ENCODE results near the gene NRXN2.
"Not testable (repeated sequence)": the region's sequence is repeated elsewhere in the genome, so short reads cannot be mapped to it uniquely, and the experiment has no call there.

Gene NRXN2

GRCh38 chr11:64581057-64581523, 141.9 kb downstream of the NRXN2 start:
- DNase-seq = no peak

- DNase-seq = no peak
Observed at GRCh38 chr11:64580412-64580811, 142.6 kb downstream of the NRXN2 start.

GRCh38 chr11:64577202-64577601, 145.8 kb downstream of the NRXN2 start:
- no peak for DNase-seq

- no peak for DNase-seq
Observed at GRCh38 chr11:64572143-64572542, 150.9 kb downstream of the NRXN2 start.

- DNase-seq = no peak
Observed at GRCh38 chr11:64571410-64572091, 151.4 kb downstream of the NRXN2 start.

GRCh38 chr11:64571050-64571409, 152.0 kb downstream of the NRXN2 start:
- DNase-seq = no peak

GRCh38 chr11:64570341-64570740, 152.7 kb downstream of the NRXN2 start:
- DNase-seq = no peak

- DNase-seq = no peak
Observed at GRCh38 chr11:64569300-64569970, 153.6 kb downstream of the NRXN2 start.

GRCh38 chr11:64568584-64569140, 154.3 kb downstream of the NRXN2 start:
- no peak for DNase-seq

GRCh38 chr11:64568041-64568571, 154.9 kb downstream of the NRXN2 start:
- no peak for DNase-seq

GRCh38 chr11:64566915-64567891, 155.8 kb downstream of the NRXN2 start:
- no peak for DNase-seq

- no peak for DNase-seq
Observed at GRCh38 chr11:64566042-64566914, 156.7 kb downstream of the NRXN2 start.

- no peak for DNase-seq
Observed at GRCh38 chr11:64564947-64565889, 157.8 kb downstream of the NRXN2 start.

GRCh38 chr11:64564419-64564818, 158.6 kb downstream of the NRXN2 start:
- DNase-seq = no peak

GRCh38 chr11:64563966-64564365, 159.0 kb downstream of the NRXN2 start:
- no peak for DNase-seq

GRCh38 chr11:64562723-64563351, 160.2 kb downstream of the NRXN2 start:
- DNase-seq = no peak

- DNase-seq = no peak
Observed at GRCh38 chr11:64561984-64562722, 160.8 kb downstream of the NRXN2 start.

GRCh38 chr11:64561429-64561828, 161.6 kb downstream of the NRXN2 start:
- DNase-seq = not testable (repeated sequence)

GRCh38 chr11:64560941-64561340, 162.1 kb downstream of the NRXN2 start:
- no peak for DNase-seq

Data from effector CD8-positive, alpha-beta T cell (primary cell).